ENCODE data around the gene PROS1.

DNA sequence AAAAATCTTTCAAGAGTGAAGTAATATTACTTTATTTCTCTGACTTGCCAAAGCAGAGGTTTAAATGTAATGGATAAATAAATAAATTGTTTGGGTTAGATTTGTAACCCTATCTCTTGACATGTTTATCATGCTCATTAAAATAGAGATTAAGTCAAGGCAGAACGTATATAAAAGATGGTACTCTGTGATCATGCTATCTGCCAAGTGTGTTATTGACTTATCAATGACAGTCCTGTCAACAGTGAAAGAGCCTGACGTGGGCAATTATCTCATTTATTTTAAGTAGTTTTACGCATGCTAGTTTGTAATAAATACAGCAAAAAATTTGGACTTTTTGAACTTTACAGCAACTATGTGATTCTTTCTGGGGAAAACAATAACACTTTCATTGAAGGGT lies 43.7 kb downstream of the PROS1 start:
- TF ChIP-seq EP300 (IDR thresholded peaks at IDR 0.05; ENCODE audit: low read depth) (no peak), CTCF (IDR thresholded peaks at IDR 0.05) (no peak), POLR2AphosphoS5 (IDR thresholded peaks at IDR 0.05) (no peak)
